HG03521 (cell line): ENCODE measurements around the gene ABHD8.

Experiments used
- ATAC-seq: cut with Tn5 transposase; IDR thresholded peaks from one replicate; pipeline ENCODE4 v1.9.1; 2021; ENCODE audit warnings: mild to moderate bottlenecking, moderate library complexity; ENCODE audit not compliant: unreplicated experiment

ABHD8 gene

DNA sequence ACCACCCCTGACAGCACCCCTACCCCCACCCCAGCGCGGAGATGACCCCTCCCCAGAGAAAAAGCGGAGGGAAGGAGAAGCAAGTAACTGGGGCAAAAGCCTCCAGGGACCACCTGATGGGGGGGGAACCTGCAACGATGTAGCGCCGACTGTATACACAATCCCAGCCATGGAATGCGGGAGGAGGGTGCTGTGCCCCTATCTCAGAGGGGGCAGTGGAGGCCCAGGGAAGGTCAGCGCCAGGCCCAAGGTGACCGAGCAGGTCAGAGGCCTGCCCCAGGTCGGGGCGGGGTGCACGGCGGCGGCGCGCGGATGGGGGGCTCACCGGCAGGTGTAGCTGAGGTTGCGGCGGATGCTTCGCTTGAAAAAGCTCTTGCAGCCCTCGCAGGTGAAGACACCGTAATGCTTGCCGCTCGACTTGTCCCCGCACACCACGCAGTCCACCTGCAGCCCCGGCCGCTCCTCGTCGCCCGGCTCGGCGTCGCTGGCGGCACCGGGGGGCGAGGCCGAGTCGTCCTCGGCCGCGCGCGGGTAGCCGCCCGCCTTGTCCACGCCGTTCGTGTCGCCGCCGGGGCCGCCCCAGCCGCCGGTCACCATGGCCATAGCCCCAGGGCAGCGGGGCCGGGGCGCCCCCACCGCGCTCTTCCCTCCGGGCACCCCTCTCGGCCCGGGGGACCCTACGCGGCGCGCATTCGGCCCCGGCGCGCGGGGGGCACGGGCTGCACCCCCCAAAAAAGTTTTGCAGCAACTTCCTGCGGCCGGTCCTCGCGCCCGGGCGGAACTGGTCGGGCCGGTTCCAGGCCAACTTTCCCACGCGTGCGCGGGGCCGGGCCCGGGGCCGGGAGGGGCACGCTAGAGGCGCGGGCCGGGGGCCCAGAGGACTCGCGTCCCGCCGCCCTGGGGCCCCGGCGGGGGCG is 58.3 kb downstream of the ABHD8 start:
- ATAC-seq = peak; percentile 3

DNA sequence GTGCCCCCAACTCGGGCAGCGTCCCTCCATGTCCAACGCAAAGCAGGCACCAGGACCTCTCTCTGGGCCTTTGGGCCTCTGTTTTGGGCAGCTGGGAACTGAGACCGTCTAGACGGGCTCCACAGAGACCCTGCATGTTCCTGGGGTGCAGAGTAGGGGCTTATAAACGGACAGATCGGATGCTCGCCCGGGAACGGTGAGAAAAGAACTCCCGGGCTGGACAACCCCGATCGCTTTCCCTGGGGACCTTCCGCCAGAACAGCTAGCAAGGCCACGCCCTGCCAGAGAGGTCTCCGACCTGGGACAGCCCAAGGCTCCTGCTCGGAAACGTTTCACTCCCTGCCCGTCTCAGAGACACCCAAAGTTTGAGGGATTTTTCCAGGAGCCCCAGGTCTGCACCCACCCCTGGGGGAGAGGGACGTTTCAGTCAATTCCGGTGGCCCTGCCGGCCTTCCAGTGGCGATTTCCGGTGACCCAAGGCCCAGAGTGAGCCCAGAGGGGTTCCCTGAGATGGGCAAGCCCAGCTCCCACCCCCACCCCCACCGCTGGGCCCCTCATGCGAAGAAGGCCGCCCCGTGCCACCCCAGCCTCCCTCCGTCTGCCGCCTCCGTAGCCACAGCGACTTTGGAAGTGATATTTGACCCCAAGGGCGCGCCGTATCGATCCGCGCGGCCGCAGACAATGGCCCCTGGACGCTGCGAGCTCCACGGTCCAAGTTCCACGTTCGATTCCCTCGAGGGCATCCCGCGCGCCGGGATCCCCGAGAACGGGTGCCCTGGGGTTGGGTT is 59.2 kb downstream of the ABHD8 start:
- ATAC-seq = no peak

DNA sequence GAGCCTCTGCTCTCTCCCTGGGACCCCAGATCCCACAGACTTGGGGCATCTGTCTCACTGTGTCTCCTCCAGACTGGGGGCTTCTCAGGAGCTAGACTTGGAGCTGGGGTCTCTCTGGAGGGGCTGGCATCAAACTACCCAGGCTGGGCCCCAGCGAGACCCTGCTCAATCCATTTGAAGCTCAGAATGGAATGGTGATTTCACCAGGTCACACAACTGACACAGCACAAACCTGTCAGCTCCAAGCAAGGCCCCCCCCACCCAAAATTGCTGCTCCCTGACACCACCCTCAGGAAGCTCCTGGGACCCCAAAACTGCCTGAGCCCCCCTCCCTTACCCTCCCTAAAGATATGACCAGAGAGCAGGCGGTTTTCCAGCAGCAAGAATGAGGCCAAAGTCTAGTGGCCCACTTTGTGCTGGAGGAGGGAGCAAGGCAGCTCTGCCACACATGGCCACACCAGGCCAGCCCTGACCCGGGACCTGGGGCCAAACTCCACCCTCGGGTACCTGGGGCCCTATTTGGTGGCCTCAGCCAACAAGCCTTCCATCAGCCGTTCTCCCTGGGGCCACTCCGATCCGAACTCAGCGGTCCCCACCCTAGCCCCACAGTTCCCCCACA is 59.9 kb downstream of the ABHD8 start:
- ATAC-seq = no peak

DNA sequence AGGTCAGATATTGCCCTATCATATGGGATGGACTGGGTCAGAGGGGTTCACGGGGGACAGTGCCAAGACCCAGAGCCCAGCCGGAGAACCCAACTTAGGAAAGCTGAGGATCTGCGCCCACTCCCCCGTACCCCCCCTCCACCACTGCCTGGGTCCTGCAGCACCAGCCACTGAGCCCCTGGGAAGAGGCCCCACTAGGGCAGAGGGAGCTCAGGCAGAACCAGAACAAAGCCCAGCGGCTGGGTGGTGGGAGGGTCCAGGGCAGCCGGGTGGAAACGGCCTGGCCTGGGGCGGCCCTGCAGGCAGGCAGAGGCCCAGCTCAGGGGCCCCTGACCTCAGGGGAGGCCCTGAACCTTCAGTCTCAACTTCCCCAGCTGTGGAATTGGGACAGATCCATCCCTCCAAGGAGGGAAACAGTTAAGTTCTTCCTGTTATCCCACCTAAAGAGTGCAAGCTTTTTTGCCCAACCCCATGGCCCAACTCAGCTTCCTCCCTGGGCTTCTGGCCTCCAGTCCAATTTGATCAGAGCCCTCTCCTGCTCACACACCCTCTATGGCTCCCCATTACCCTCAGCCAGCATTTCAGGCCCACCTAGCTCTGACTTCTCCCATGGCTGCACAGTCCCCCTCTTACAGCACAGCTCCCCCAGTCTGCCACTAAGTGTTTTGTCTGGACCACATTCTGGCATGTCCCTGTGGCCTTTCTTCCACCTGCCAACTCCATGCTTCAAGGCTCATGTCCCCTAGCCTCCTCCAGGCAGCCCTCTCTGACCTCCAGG is 60.6 kb downstream of the ABHD8 start:
- ATAC-seq = no peak
